ENCODE data around the gene NEDD9. TPM values are rescaled to one million over a fixed set of nuclear protein-coding genes. Genes with fewer than 3 reads are reported as not detected.

Gene NEDD9
- total and polyA plus RNA-seq, 2 of the 4 experiments (the other 2 are of a cell fraction) = 7.6 to 16.5 TPM

DNA sequence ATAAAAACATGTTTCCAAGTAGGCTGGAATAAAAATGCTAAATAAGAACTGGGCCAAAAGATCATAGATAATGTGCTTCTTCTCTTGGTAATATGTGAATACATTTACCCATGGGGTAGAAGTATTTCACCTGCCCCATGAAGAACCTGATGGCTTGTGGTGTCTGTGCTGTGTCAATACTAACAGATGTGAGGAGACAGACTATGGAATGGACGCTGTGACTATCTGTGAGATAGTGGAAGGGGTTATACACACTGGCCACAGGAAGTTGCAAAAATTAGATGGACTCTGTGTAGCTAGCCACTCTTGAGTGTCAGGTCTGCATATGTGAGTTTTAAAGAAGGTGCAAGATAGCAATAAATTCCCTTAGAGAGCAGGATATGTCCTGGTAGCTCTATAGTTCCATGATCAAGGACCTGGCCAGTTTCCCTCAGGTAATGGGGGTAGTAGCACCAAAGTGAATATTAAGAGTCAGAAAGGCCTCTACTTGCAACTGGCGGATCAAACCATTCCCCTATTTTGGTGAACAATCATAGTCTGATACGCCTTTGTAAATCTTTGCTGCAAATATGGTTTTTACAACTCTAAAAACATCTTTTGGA is 48.6 kb downstream of the NEDD9 start:
- Histone ChIP-seq H3K18ac (ENCODE audit: low read depth, low read length) (no peak overlapping the region), H3K4me2 (ENCODE audit: low read depth, low read length) (no peak overlapping the region), H4K20me1 (ENCODE audit: insufficient read depth, low read length) (no peaks in the 10 kb centered on the region), H4K5ac (ENCODE audit: low read depth, low read length) (no peak overlapping the region), H3K14ac (replicated peaks; ENCODE audit: low read depth, low read length) (no peak overlapping the region), H3K23ac (ENCODE audit: low read depth, low read length) (no peak overlapping the region), H3K4me1 (ENCODE audit: control insufficient read depth, insufficient read depth, low read length) (peaks cover 2% of the 10 kb centered on the region; the same call in 1 of the 2 replicates), H3K4me3 (ENCODE audit: insufficient read depth, low read depth, low read length) (no peak overlapping the region), H4K8ac (ENCODE audit: low read depth in 2 of 2, low read length in 2 of 2) (no peak overlapping the region), H2AFZ (replicated peaks; ENCODE audit: low read length, poor library complexity) (no peak overlapping the region), H3K9me3 (ENCODE audit: control insufficient read depth, insufficient read depth, low read length) (no peaks in the 10 kb centered on the region), H2AK5ac (ENCODE audit: low read depth, low read length) (no peak overlapping the region), H2BK15ac (ENCODE audit: low read depth, low read length) (no peak overlapping the region), H3K36me3 (ENCODE audit: control insufficient read depth, insufficient read depth, low read length) (peaks cover 11% of the 10 kb centered on the region), H2BK120ac (ENCODE audit: low read depth, low read length) (no peak overlapping the region), H3K4ac (ENCODE audit: low read depth, low read length) (no peak overlapping the region), H2BK20ac (ENCODE audit: low read depth, low read length) (no peak overlapping the region), H3K9me1 (ENCODE audit: insufficient read depth, low read length) (0 out of 2 replicates have a peak, but pooled peaks cover 6% of the 10 kb centered on the region), H4K91ac (ENCODE audit: insufficient read depth, low read depth, low read length) (no peak overlapping the region), H2BK5ac (ENCODE audit: low read depth, low read length, poor library complexity, severe bottlenecking) (no peak overlapping the region), H2AK9ac (replicated peaks; ENCODE audit: low read depth, low read length, poor library complexity) (no peak overlapping the region), H3K9ac (ENCODE audit: low read depth, low read length) (no peak overlapping the region), H3K27me3 (ENCODE audit: control insufficient read depth, insufficient read depth, low read length) (no peaks in the 10 kb centered on the region), H3K27ac (ENCODE audit: insufficient read depth, low read length) (no peak overlapping the region), H3K56ac (ENCODE audit: extremely low read depth, insufficient read depth, low read length) (no peak overlapping the region), H3K79me1 (ENCODE audit: low read depth in 1 of 2, low read length in 2 of 2) (peaks cover 0 to 34% of the 10 kb centered on the region in 2 experiments; a peak in 2 of 4 replicates)
- intact Hi-C loops (cut with micrococcal nuclease) = no loop called here
- ATAC-seq (ENCODE audit: low read depth) (no peak), DNase-seq (no peak)
- ChIA-PET POLR2A (ENCODE audit: unreplicated experiment) (no interaction called here), CTCF (no interaction called here)
- dilution Hi-C loops (cut with HindIII; ENCODE audit: low sequenced_read_pairs, unreplicated experiment) = no loop called here
- TF ChIP-seq CHD1 (IDR thresholded peaks at IDR 0.05; ENCODE audit: low read depth, low read length) = no peak
- TF ChIP-seq SMC3 (IDR thresholded peaks at IDR 0.05; ENCODE audit: low read depth, low read length) = no peak
- no peak for TF ChIP-seq POLR2A (IDR thresholded peaks at IDR 0.05; ENCODE audit: low read depth, low read length)
- TF ChIP-seq NFE2L2 (IDR thresholded peaks at IDR 0.05; ENCODE audit: low read depth, low read length) = no peak
- TF ChIP-seq MXI1 (IDR thresholded peaks at IDR 0.05; ENCODE audit: borderline replicate concordance, low read depth, low read length) = no peak
- TF ChIP-seq, protein P1, sequence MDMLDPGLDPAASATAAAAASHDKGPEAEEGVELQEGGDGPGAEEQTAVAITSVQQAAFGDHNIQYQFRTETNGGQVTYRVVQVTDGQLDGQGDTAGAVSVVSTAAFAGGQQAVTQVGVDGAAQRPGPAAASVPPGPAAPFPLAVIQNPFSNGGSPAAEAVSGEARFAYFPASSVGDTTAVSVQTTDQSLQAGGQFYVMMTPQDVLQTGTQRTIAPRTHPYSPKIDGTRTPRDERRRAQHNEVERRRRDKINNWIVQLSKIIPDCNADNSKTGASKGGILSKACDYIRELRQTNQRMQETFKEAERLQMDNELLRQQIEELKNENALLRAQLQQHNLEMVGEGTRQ (IDR thresholded peaks at IDR 0.05; ENCODE audit: low read depth, low read length) = no peak
- TF ChIP-seq MAFK (IDR thresholded peaks at IDR 0.05; ENCODE audit: low read depth, low read length) = no peak
- no peak for TF ChIP-seq RCOR1 (IDR thresholded peaks at IDR 0.05; ENCODE audit: insufficient replicate concordance, low read length)
- TF ChIP-seq FOS (IDR thresholded peaks at IDR 0.05; ENCODE audit: low read depth, low read length) = no peak
- TF ChIP-seq CEBPB (IDR thresholded peaks at IDR 0.05; ENCODE audit: low read depth, low read length) = no peak
- no TSS peak for BruUV-seq (replicated peaks)
- in situ Hi-C loops (cut with MboI; ENCODE audit: low sequenced_read_pairs) = no loop called here
- whole genome bisulfite sequencing, 2 experiments (ENCODE audit: extremely low coverage in 2 of 2, insufficient read length in 1 of 2) = 100% methylated on average over 1 of the region's 3 CpGs; no CpG with 5 or more reads in 1 of the 2 experiments

Data from IMR-90 (cell line).